GM19099 (cell line): Measurements from ENCODE around the gene TTC33.

ENCODE experiments used
- POLR2A ChIP-seq: IDR thresholded peaks from 3 replicates; pipeline ENCODE4 v1.6.1; 2011; ENCODE audit warnings: low read depth; ENCODE audit not compliant: insufficient read length; ENCODE audit errors: extremely low read depth

TTC33 gene

DNA sequence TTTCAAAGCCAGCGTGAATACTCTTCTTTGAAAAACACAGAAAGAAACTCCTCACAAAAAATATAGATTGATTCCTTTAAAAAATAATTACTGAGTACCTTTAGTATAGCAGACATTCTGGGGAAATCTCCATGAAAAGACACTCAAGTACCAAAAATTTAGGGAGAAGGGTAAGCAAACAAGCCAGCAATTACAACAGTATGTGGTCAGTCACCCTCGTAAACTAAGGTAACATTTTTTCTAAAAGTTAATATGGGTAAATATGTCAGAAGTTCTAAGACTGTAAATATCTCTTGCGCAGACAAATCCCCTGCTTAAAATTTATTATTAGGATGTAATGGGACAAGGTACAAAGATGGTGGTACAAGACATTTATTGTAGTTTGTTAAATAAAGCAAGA is 178.0 kb downstream of the TTC33 start:
- TF ChIP-seq POLR2A = no peak

DNA sequence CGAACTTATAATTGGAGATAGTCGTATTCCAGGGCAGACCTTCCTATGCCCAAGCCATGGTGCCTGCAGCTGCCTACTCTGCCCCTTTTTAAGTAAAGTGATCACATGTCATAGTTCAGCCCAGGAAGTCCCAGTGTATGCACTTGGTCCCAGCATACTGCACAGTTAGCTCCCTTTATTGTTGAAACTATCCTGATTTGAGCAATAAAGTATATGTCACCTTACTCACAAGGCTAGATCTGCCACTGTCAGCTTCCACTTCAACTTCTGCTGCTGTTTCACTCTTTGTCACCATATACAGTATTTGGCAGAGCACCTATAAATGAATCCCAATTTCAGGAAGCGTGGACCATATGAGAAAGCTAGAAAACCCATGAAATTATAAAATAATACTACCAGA is 179.8 kb downstream of the TTC33 start:
- no peak for TF ChIP-seq POLR2A

DNA sequence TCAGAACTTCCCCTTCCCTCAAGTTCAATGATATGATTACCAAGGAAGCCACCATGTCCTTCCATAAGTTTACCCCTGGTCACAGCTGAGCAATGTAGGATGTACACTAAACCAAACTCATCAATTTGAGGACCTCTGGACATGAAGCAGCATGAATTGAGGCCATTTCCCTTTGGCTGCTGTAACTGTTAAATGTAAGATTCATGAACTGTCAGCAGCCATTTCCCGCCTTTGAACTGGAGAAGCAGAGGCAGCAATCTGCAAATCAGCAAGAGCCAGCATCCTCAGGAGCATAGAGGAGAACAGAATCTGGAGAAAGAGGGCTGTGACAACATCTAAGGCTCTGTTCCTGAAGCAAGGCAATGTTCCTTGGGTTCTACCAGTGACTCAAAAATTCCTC is 180.3 kb downstream of the TTC33 start:
- no peak for TF ChIP-seq POLR2A

DNA sequence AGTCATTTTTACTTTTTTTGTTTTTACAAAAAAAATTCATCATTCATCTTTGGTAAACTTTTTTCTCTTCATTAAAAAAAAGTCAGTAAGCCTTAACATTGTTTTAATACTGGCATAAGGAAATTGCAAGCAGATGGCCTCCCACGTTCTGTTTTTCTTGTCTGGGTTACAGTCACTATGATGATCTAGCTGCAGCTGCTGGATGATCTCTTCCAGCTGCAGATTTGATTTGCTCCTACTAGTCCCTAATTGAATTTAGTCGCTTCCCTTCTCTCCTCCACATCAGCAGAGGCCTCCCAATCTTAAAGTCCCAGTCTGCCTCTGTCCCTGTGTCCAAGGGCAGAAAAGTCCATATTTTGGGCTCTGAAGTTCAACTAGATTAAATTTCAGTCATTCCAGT is 182.8 kb downstream of the TTC33 start:
- no peak for TF ChIP-seq POLR2A

DNA sequence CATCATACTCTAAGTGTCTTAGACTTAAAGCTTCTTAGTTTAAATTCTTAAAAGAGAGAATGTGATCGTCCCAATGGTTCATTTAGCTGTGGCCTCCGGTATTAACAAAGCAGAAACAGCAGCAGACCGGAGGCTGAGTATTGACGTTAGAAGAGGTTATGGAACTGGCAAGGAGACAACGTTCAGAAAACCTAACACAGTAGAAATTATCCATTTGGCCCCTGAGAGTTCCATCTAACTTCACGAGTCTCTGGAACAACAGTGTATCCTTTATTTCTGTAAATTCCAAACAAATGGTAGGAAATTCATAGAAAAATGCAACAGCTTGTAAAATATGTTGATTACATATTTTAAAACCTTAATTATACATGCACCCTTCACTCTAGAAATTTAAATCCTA is 183.4 kb downstream of the TTC33 start:
- no peak for TF ChIP-seq POLR2A

DNA sequence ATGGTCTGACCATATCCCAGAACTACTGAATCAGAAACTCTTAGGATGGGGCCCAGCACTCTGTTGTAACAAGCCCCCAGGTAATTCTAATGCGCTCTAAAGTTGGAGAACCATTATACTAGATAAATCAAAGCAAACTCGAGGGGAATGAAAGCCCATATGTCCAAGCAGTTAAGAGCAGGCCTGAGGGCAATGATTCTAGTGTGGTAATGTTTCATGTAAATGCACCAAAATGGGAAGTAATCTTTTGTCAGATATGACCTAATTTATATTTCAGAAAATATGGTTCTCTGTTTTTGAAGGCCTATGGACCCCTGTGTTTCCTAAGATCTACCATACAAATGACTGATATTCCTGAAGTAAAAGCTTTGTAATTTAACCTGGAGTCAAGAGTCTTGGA is 184.0 kb downstream of the TTC33 start:
- TF ChIP-seq POLR2A = no peak

DNA sequence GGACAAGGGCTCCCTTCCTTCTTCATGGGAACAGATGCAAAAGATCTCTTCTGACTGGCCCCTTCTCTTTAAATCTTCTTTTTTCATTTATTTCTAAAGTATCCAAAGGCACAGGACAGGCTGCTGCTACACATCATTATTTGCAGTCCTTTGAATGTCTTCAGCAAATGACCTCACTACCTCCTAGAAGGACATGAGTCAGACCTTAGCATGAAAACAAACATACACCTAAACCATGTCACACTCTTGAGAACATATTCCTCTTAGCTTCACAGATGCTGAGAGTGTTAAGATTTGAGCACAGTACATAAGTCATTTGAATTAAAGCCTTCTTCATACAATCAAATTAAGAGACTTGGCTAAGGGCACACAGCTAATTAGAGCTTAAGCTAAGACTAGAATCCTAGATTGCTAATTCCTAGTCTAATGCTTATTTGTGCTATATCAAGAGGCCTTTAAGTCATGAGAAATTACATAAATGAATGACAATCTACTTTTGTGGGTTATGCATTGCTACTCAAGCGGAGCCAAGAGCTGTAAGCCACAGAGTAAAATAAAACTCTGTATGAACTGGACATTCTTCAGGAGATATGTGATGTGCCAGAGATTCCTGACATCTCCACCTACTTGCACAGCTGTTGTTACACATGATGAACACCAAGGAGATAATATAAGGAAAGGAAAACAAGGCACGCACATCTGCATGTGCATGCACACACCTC is 185.2 kb downstream of the TTC33 start:
- TF ChIP-seq POLR2A = no peak

DNA sequence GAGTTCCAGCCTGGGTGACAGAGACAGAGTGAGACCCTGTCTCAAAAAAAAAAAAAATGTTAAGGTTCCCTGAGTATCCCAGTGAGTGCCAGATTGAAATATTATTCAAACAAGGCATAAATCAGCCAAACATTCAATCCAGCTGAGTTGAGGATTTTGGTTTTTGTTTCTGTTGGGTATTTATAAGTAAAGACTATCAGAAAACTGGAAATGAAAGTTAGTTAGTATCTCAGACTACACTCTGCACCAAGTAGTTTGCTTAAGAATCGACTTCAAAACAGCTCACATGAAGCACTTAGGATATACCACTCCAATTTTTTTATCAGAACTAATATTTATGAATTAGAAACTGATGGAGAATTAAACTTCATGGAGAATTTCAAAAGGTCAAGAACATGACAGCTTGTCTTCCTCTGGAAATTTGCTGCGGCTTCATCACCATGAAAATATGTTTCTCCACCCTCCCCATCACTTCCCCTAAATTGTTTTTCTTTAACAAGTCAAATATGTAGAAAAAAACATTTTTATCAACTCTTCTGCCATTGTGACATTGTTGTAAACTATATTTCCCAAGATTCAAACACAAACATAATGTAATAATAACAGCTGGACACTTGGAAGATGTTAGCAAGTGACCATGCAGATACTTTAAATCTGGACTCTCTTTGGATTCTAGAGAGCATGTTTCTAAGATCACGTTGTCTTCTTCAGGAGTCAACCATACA is 186.1 kb downstream of the TTC33 start:
- TF ChIP-seq POLR2A = no peak

DNA sequence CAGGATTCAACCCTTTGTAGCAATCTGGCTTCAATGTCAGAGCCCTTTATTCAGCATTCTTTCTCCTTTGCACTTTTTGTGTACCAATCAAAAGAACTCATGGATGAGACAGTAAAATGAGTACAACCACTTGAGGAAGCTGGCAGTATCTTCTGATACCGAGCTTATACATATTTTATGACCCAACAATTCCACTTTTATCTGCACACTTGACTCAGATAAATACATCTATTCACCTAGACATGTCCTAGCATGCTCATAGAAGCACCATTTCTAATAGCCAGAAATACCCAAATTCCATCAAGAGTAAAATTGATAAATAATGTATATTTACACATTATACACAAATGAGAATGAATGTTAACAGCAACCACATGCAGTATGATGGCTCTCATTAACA is 187.2 kb downstream of the TTC33 start:
- TF ChIP-seq POLR2A = no peak

DNA sequence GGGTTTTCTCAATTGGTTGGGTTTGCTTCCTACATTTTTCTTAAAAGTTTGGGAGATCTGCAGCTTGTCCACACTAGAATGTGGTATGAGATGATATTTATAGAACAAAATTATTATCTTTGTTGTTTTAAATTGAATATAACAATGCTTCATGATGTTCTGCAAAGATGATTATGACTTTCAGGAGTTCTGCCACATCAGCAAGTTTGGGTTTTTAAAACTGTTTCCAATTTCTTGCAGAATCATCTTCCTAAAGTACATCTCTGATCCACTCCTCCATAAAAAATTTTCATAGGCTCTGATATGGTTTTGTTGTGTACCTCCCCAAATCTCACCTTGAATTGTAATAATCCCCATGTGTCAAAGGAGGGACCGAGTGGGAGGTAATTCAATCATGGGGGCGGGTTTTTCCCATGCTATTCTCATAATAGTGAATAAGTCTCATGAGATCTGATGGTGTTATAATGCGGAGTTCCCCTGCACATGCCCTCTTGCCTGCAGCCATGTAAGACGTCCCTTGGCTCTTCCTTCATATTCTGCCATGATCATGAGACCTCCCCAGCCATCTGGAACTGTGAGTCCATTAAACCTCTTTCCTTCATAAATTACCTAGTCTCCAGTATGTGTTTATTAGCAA is 195.2 kb downstream of the TTC33 start:
- TF ChIP-seq POLR2A = no peak

DNA sequence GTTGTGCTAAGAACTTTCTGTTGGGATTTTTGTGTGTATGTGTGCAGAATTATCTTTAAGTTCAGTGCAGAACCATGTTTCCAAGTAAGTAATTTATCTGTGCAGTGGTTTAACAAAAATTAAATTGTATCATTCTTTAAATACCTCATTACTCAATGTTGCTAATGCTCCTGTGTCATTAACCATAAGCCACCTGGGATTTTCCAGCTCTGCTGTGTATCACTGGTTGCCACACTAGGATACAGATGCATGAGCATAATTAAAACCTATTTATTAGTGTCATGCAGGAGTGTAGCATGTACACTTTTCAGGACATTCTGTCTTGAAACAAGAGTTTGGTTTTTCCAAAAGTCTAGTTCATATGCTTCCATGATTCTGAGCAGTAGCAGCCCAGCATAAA is 196.5 kb downstream of the TTC33 start:
- TF ChIP-seq POLR2A = no peak

DNA sequence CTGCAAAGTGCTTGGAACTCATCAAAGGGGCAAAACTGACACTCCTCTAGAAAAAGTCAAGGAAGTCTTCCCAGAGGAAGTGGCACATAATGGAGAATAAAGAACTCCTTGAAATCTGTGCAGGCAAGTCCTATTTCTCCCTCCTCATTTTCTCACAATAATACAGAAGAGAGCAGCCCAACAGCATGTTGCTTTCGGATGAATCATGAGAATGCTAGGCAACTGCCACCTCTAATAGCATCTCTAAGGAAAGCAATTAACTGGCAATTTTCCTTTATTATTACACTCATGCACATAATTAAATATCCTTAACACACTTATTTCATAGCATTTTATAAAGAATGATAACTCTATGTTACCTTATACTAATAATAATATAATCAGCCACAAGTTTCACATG is 198.3 kb downstream of the TTC33 start:
- no peak for TF ChIP-seq POLR2A

DNA sequence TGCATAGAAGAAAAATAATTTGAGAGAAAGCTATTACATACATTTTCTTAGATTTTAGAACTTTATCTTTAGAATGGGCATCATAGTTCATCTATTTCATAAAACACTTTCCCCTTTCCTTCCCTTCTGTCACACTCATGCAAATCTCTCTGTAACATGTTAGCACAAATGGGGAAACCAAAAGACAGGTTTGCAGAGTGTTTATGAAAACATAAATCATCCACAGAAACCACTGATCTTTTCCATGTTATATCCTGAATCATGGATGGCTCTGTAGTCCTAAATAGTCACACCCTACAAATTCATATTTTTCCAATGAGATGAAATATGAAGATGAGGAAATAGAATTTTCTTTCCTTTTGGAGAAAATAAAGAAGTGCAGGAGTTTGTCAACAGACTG is 198.9 kb downstream of the TTC33 start:
- no peak for TF ChIP-seq POLR2A

DNA sequence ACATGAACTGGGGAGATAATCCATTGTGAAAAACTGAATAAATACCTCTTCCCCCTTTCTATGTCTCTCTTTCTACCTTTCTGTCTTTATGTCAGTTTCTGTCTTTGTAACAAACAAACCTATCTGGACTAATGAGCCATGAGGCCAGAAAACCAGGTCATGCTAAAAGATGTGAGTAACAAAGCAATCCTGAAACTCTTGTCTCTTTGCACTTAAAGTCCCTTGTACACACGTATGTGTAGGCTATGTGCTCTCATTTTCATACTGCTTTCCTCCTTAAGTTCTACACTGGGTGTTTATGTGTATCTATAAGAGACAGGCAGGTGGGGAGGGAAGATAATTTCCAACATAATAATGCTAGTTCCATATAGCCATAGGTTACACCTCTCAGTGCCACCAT is 199.9 kb downstream of the TTC33 start:
- no peak for TF ChIP-seq POLR2A

DNA sequence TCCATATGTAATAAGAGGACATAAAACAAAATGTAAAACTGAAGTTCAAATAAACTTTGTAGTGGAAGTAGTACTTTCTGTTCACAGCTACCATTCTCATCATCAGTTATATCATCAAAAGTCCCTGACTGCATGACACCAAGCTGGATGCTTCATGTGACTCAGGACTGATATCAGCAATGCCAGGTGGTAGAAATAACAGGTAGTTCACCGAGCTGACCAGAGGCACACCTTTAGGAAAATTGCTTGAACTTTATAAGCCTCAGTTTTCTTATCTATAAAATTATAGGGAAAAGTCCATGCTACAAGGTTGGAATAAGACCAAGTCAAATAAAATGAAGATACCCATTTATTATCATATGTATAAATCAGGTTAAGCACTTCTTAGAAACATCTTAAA is 200.9 kb downstream of the TTC33 start:
- no peak for TF ChIP-seq POLR2A

DNA sequence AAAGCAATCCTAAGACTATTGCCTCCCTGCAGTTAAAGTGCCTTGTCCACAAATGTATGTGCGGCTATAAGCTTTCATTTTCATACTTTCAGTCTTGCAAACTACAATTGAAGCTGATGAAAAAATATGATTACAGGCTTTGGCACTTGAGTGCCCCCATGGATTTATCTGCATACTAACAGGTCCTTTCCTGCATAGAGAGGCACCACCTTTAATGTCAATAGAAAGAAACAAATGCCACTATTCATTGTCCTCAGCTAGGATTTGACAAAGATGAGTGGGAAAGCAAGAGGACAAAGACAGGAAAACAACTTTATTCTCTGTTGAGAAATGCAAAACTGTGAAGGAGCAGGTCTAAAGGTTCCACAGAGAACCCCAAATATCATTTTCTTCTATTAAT is 201.7 kb downstream of the TTC33 start:
- TF ChIP-seq POLR2A = no peak
